ENCODE data around the gene LMBRD1. TPM values are rescaled to one million over a fixed set of nuclear protein-coding genes. Genes with fewer than 3 reads are reported as not detected.
"Not testable (repeated sequence)": the region's sequence is repeated elsewhere in the genome, so short reads cannot be mapped to it uniquely, and the experiment has no call there.

Gene LMBRD1
- total and polyA plus RNA-seq, 2 of the 13 experiments (the other 11 are each of a cell fraction or from before 2014, with no cell fraction given): 18.9 to 21.5 TPM

DNA sequence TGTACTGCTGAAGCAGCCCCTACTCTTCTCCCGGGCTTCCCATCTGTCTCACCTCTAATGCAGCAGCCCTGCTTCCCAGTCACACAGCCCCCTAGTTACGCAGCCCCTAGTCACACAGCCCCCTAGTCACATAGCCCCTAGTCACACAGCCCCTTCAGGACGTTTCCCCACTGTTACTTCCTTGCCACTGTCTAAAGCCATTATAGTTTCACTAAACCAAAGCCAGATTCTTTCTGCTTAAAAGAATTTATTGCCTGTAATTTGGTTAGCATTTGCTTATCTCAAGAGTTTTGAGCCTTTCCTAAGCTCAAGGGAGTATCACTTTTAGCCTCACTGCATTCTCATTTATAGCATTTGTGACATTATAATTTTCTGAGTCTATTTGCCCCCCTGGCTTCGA lies 127.9 kb downstream of the LMBRD1 start:
- Histone ChIP-seq H3K27me3 (ENCODE audit: control insufficient read depth in 1 of 2, insufficient read depth in 2 of 2, low read length in 2 of 2) (no peaks in the 10 kb centered on the region), H2AFZ (ENCODE audit: low read length) (no peak overlapping the region), H3K9ac (ENCODE audit: insufficient read depth, low read depth, low read length) (no peak overlapping the region), H3K4me1 (ENCODE audit: insufficient read depth, low read length) (no peaks in the 10 kb centered on the region), H3K79me2 (ENCODE audit: insufficient read depth, low read length) (no peaks in the 10 kb centered on the region), H3K36me3 (replicated peaks in 1 of 2; ENCODE audit: control insufficient read depth in 1 of 2, insufficient read depth in 2 of 2, low read length in 2 of 2) (no peaks in the 10 kb centered on the region), H3K9me3 (ENCODE audit: low read length) (no peaks in the 10 kb centered on the region), H3K27ac (ENCODE audit: extremely low read length, insufficient read depth, low read length) (no peak overlapping the region), H3K4me3 (replicated peaks in 1 of 3; ENCODE audit: insufficient read depth in 1 of 3, low read depth in 2 of 3, low read length in 3 of 3) (no peak overlapping the region), H4K20me1 (ENCODE audit: insufficient read depth, low read length) (no peaks in the 10 kb centered on the region), H3K4me2 (ENCODE audit: low read depth, low read length) (no peak overlapping the region)
- 67% methylated on average over 4 of the region's 4 CpGs for WGBS (ENCODE audit: low lambda C conversion rate)
- in situ Hi-C loops (cut with HindIII; ENCODE audit: extremely low pct_ligation_motif_present, low pct_unique_long_range_greater_than_20kb): no loop called here
- no peak for FAIRE-seq
- TF ChIP-seq, protein P1, sequence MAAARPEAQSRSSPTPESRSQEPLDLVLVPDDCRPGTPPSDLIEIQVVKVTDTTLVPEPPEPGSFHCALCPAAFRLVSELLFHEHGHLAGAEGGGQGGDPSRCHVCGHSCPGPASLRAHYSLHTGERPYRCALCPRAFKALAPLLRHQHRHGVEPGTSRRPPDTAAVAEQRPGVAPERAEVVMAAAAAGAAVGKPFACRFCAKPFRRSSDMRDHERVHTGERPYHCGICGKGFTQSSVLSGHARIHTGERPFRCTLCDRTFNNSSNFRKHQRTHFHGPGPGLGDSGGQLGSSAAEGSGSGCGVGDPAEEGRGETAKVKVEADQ (CRISPR knock-in tag; IDR thresholded peaks at IDR 0.05; ENCODE audit: borderline replicate concordance): no peak
- no peak for TF ChIP-seq IKZF4 (CRISPR knock-in tag; IDR thresholded peaks at IDR 0.05; ENCODE audit: borderline replicate concordance, low read depth, not compliant biosample characterization)
- ChIA-PET POLR2A (no interaction called here), CTCF (ENCODE audit: low intra/inter-chr PET ratio, low total read pairs) (no interaction called here)
- ATAC-seq: no peak
- intact Hi-C loops (cut with micrococcal nuclease; ENCODE audit: unreplicated experiment): no loop called here
- no peak for DNase-seq (ENCODE audit: low spot score)
- BruUV-seq (replicated peaks): no TSS peak

DNA sequence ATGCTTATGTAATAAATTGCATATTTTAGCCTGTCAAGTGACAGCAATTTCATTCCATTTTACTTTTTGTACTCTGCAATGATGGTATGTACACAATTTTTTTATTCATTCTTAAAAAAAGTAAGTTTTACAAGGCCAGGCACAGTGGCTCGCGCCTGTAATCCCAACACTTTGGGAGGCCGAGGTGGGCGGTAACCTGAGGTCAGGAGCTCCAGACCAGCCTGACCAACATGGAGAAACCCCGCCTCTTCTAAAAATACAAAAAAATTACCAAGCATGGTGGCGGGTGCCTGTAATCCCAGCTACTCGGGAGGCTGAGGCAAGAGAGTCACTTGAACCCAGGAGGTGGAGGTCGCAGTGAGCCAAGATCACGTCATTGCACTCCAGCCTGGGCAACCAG lies 130.0 kb downstream of the LMBRD1 start:
- CTCF ChIA-PET (ENCODE audit: low intra/inter-chr PET ratio, low total read pairs); H2AFZ ChIP-seq (ENCODE audit: low read length); FAIRE-seq; H3K9me3 ChIP-seq (ENCODE audit: low read length); H3K4me1 ChIP-seq (ENCODE audit: insufficient read depth, low read length); intact Hi-C loops (cut with micrococcal nuclease; ENCODE audit: unreplicated experiment); H3K27ac ChIP-seq (ENCODE audit: extremely low read length, insufficient read depth, low read length); ATAC-seq; H3K36me3 ChIP-seq (replicated peaks in 1 of 2; ENCODE audit: control insufficient read depth in 1 of 2, insufficient read depth in 2 of 2, low read length in 2 of 2); H3K4me3 ChIP-seq (replicated peaks in 1 of 3; ENCODE audit: insufficient read depth in 1 of 3, low read depth in 2 of 3, low read length in 3 of 3); POLR2A ChIA-PET; H3K4me2 ChIP-seq (ENCODE audit: low read depth, low read length); H4K20me1 ChIP-seq (ENCODE audit: insufficient read depth, low read length); H3K27me3 ChIP-seq (ENCODE audit: control insufficient read depth in 1 of 2, insufficient read depth in 2 of 2, low read length in 2 of 2); BruUV-seq (replicated peaks); H3K79me2 ChIP-seq (ENCODE audit: insufficient read depth, low read length); DNase-seq (ENCODE audit: low spot score); in situ Hi-C loops (cut with HindIII; ENCODE audit: extremely low pct_ligation_motif_present, low pct_unique_long_range_greater_than_20kb); H3K9ac ChIP-seq (ENCODE audit: insufficient read depth, low read depth, low read length): not testable (repeated sequence)
- WGBS (ENCODE audit: low lambda C conversion rate): 90% methylated on average over 9 of the region's 9 CpGs

All from HepG2 (cell line).